Ramos (cell line): Measurements from ENCODE around the gene MSH3.
"Not testable (repeated sequence)": the region's sequence is repeated elsewhere in the genome, so short reads cannot be mapped to it uniquely, and the experiment has no call there.

Experiments used
- in situ Hi-C: fragments of 300-500 bp; cut with MboI; formaldehyde crosslinking; loops from one replicate; pipeline ENCODE4 v1.14.3; 2022; ENCODE audit warnings: low sequenced_read_pairs; ENCODE audit not compliant: unreplicated experiment

The MSH3 gene

DNA sequence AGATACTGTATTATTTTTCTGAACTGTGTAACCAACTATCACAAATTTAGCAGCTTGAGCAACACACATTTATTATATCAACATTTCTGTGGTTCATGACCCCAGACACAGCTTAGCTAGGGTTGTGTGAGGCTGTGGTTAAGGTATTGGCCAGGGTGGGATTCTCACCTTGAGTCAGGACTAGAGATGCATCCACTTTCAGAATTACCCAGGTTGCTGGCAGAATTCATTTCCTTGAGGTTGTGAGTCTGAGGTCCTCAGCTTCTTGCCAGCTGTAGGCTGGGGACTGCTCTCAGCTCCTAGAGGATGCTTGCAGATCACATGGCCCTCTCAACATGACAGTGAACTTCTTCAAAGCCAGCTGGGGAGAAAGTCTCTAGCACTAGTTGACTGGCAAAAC lies 183.2 kb downstream of the MSH3 start:
- in situ Hi-C loops, result no loop called here

DNA sequence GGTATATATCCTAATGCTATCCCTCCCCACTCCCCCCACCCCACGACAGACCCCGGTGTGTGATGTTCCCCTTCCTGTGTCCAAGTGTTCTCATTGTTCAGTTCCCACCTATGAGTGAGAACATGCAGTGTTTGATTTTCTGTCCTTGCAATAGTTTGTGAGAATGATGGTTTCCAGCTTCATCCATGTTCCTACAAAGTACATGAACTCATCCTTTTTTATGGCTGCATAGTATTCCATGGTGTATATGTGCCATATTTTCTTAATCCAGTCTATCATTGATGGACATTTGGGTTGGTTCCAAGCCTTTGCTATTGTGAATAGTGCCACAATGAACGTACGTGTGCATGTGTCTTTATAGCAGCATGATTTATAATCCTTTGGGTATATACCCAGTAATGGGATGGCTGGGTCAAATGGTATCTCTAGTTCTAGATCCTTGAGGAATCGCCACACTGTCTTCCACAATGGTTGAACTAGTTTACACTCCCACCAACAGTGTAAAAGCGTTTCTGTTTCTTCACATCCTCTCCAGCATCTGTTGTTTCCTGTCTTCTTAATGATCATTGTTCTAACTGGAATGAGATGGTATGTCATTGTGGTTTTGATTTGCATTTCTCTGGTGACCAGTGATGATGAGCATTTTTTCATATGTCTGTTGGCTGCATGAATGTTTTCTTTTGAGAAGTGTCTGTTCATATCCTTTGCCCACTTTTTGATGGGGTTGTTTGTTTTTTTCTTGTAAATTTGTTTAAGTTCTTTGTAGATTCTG lies 186.8 kb downstream of the MSH3 start:
- in situ Hi-C loops, result not testable (repeated sequence)

DNA sequence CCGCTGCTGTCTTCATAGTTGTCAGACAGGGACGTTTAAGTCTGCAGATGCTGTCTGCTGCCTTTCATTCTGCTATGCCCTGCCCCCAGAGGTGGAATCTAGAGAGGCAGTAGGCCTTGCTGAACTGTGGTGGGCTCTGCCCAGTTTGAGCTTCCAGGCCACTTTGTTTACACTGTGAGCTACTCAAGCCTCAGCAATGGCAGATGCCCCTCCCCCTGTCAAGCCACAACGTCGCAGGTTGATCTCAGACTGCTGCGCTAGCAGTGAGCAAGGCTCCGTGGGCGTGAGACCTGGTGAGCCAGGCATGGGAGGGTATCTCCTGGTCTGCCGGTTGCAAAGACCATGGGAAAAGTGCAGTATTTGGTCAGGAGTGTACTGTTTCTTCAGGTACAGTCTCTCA lies 192.0 kb downstream of the MSH3 start:
- in situ Hi-C loops, result not testable (repeated sequence)

DNA sequence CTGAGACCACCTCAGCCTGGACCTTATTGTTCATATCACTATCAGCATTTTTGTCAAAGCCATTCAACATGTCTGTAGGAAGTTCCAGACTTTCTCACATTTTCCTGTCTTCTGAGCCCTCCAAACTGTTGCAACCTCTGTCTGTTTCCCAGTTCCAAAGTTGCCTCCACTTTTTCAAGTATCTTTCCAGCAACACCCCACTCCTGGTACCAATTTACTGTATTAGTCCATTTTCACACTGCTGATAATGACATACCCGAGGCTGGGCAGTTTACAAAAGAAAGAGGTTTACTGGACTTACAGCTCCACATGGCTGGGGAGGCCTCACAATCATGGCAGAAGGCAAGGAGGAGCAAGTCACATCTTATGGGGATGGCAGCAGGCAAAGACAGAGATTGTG lies 195.7 kb downstream of the MSH3 start:
- in situ Hi-C loops, result not testable (repeated sequence)

DNA sequence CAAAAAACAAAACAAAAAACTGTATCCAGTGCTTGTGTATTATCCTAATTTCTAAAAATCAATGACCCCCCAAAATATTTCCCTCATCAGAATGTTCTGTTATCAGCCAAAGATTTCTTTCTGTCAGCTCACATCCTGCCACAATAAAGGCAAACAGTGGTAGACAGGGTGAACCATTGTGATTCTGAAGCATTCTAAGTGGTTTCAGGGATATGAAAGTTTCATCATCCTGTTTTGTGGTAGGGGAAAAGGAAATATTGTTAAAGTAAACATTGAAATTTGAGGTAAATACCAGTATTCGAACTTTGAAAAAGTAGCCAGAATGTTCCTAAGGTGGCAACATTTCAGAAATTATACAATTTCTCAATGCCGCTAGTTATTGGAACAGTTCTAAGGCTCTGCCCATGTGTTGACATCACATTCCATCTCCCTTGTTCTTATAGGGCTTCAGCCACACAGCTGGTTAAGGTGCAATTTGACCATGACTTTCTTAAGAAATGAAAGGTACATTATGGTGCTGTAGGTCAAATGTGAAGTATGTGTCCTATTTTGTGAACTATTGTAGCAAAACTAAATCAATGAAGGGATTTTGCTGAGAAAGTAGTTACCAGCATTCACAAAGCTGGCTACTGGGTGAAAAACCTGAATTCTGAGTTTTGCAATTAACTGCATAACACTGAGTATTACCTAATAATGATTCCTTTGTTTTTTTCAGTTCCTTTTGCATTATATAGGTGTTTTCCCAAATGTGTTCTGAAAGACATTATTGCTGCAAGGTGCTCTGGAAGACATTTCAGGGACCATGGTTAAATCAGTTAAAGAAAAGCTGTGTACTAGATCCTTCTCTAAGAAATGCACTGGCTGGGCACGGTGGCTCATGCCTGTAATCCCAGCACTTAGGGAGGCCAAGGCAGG lies 198.1 kb downstream of the MSH3 start:
- in situ Hi-C loops, result no loop called here

DNA sequence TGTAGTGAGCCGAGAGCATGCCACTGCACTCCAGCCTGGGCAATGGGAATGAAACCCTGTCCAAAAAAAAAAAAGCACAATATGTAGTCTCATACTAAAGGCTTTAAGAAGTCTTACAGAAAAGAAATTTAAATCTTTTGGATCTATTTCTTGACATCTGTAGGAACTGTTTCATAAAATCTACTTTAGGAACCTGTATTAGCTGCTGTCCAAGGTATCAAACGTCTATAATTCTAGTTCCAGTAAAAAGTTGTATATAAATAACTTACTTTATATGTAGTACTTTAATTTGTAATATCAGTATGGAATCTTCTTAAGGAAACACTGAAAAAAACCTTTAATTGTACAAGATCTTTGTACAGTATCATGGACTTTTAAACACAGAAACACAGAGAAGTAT lies 199.0 kb downstream of the MSH3 start:
- in situ Hi-C loops, result no loop called here

DNA sequence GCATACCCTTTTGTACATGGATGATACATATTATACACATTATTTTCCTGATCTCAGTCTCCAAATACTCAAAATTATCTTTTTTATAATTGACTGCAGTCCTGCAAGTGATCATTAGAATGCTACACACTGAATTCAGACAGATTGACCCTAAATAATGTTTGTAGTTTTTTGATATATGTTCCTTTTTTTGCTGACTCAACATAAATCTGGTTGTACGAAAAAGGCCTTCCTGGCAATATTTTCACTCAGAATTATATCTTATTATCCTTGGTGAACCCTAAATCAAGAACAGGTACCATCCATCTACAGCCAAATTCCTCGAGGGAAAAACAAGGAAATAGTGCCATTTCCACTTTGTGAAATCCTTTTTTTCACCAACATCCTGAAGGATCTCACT lies 200.1 kb downstream of the MSH3 start:
- in situ Hi-C loops, result no loop called here

DNA sequence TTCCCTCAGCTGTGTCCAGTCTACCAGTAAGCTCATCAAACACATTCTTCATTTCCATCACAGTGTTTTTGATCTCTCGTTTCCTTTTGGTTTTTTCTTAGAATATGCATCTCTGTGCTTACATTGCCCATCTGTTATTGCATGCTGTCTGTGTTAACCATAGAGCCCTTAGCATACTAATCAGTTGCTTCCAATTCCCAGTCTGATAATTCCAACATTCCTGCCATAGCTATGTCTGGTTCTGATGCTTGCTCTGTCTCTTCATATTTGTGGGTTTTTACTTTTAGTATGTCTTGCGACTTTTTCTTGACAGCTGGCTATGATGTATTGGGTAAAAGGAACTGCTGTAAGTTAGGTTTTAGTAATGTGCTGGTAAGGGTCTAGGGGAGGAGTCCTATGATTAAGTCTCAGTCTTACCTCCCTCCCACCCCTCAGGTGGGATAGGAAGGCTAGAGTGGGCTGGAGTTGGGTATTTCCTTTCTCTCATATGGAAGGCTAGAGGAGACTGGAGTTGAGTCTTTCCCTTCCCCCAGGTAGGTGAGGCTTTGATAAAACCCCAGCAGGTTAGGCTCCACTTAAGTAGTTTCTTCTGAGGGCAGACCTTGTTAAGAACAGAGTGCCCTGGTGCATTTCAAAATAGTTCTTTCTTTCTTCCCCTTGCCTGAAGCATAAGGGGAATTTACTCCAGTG lies 206.6 kb downstream of the MSH3 start:
- in situ Hi-C loops, result no loop called here

DNA sequence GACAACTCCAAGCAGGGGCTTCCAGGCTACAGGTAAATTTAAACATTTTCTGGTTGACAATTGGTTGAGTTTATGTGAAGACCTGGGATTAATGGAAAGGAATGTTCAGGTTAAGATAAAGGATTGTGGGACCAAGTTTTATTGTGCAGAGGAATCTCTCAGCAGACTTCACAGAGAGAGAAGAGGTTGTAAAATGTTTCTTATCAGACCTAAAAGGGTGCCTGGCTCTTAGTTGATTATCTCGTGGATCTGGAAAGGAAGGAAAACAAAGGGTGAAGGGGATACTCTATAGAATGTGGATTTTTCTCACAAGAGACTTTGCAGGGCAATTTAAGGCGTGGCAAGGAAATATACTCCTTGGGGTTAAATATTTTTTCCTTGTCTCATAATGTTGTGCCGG lies 209.3 kb downstream of the MSH3 start:
- in situ Hi-C loops, result no loop called here

DNA sequence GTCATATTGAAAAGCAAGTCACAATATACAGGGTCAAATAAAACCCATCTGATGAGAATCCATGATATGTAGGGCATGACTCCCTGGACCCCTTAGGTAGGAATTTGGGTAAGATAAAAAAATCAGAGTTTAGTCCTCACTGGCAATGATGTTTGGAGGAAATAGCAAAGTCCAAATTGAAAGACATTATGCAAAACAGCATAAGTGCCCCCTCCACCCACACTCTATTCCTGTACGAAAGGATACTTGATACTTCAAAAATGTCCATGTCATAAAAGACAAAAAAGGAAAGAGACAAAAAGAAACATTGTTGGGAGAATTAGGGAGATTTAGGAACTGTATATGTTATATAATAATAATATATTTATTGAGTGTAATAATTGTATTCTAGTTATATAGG lies 209.7 kb downstream of the MSH3 start:
- in situ Hi-C loops, result no loop called here

DNA sequence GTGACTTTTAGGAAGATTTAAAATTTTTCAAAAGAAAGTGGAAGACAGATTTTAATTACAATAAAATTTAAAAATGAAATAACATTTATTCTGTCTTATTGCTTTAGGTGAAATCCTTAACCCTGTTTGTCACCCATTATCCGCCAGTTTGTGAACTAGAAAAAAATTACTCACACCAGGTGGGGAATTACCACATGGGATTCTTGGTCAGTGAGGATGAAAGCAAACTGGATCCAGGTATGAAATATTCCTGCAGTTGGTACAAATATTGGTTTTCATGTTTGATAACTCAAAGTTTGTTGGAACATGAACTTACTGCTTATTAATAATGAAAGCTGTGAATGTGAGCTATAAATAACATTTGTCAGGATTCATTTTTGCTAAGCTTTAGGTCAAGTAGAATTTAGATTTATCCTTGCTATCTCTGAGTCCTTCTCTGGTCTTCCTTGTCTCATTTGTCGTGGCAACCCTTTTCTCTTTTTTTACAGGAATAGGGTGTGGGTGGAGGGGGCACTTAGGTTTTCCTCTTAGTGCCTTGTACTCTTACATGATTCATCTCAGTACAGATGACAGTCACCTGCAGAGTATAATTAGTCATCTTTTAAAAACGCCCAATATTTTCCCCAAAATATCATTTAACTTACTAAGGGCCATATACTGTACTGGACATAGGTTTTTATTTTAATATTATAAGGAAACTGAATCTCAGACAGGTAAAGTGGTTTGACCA lies 210.4 kb downstream of the MSH3 start:
- in situ Hi-C loops, result no loop called here

DNA sequence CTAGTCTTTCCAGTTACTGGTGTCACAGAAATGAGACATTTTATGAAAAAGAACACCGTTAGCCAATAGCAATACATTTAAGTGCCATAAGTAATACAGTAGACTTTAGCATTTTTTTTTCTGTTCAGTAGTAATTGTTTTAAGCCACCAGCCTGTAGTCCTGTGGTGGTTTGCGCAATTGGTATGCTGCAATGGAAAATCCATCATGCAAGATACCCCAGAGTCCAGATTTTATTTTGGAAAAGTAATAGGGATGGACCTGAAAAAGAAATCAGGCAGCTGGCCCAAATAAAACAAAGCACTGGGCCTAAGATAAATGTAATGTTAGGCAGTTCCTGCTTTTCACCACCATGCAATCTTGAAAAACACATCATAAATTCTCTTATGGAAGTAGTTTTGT lies 211.1 kb downstream of the MSH3 start:
- in situ Hi-C loops, result no loop called here

DNA sequence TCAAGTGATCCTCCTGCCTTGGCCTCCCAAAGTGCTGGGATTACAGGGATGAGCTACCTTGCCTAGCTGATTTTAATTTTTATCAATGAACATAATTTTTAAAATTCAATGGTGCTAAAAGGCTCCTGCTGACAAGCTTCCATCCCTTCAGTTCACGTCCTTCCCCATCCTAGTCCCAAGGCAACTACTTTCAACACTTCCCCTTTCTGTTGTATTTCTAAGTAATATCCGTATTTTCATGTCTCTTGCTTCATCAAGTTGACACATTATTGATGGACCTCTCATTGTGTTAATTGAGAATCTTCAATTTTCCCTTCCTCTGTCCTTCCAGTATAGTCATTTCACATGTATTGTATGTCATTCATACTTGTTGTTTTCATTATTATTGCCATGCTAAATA lies 211.9 kb downstream of the MSH3 start:
- in situ Hi-C loops, result no loop called here

DNA sequence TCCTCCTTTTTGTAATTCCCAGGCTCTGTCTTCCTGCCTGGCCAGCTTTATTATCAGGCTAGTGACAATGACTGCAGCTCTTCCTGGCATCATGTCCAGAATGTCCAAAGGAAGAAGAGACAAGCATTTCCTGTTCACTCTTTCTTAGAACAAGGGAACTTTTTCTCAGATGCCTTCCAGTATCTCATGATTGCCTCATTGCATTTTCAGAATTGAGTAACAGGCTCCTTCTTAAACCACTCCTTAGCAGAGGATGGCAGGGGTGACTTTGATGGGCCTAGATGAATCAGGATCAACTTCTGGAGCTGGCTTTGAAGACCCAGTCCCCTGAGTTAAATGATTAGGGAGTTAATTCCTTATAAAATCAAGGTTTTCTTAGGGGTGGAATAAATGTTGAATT lies 212.8 kb downstream of the MSH3 start:
- in situ Hi-C loops, result no loop called here

DNA sequence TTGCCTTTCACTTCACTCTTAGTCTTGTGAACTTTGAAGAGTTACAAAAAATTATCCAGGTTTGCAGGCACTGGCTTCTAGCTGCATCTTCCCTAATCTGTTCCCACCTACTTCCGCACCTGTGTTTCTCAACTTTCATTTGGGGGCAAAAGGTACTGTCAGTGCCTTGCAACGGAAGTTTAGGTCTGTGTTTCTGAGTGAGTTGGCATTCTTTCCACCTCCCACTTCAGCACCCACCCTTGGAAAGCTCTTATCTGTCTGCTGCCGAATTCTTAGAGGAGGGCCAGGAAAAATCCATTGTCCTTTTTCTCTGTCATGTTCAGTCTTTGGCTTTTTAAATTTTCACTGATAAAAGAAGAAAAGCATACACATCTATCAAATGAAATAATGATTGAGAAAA lies 216.0 kb downstream of the MSH3 start:
- in situ Hi-C loops, result no loop called here

DNA sequence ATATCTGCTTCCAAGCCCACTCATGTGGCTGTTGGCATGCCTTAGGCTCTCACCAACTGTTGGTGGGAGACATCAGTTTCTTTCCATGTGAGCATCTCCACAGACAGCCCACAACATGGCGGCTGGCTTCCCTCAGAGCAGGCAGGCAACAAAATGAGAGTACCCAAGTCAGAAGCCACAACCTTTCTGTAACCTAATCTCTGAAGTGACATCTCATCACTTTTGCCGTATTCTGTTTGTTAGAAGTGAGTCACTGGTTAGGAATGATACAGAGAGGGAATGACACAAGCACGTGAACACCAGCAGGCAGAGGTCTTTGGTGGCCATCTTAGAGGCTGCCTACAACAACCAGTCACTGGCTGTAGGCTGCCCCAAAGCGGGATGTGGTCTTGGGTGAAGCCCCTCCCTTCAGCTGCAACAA lies 217.1 kb downstream of the MSH3 start:
- in situ Hi-C loops, result no loop called here

DNA sequence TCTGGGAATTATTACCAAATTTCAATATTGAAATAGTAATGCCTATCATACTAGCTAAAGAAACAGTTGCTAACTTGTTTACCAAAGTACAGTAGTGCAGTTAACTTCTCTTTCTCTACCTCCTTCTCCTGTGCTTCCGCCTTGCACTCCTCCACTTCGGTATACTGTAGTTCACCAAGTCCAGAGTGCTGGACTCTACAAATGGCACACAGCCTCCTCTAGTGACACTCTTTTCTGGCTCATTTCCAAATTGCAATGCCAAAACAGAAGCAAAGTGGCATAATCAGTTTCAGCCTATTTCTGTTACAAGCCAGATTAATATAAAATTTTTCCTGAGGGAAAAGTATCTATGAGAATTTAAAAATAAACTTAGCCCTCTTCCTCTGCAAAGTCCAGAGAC lies 219.7 kb downstream of the MSH3 start:
- in situ Hi-C loops, result no loop called here

DNA sequence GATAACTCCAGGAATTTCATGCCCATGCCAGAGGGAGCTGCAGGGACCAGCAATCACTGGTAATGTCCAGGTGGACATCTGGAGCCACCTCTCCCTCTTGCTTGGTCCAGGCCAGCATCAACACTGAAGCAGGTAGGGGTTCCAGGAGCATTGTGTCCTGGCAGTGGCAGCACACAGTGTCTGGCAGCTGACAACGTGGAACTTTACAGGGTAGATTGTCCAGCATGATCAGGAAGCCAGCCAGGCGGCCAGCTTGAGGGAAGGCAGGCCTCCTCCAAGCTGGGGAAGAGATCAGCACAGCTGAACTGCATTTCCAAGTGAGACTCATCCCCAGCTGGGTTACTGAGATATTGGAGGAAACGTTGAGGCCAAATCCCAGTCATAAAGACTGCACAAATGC lies 223.1 kb downstream of the MSH3 start:
- in situ Hi-C loops, result no loop called here

DNA sequence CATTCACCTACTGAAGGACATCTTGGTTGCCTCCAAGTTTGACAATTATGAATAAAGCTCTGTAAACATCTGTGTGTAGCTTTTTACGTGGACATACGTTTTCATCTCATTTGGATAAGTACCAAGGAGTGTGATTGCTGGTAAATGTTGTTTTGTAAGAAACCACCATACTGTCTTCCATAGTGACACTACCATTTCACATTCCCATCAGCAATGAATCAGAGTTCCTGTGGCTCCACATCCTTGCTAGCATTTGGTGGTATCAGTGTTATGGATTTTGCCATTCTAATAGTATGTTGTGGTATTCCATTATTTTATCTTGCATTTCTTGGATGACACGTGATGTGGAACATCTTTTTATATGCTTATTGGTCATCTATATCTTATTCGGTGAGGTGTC lies 227.3 kb downstream of the MSH3 start:
- in situ Hi-C loops, result no loop called here

DNA sequence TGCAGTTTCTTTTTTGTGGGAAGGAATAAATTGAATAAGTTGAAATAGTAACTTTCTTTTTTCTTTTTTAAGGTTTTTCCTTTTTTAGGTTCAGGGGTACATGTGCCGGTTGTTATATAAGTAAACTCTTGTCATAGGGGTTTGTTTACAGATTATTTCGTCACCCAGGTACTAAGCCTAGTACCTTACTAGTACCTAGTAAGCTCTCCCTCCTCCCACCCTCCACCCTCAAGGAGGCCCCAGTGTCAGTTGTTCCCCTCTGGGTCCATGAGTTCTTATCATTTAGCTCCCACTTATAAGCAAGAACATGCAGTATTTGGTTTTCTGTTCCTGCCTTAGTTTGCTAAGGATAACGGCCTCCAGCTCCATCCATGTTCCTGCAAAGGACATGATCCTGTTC lies 228.9 kb downstream of the MSH3 start:
- in situ Hi-C loops, result not testable (repeated sequence)
